Fibroblast of lung (primary cell): Measurements from ENCODE around the gene HSP90AB1.
A peak's percentile ranks its signal among the peaks of the same experiment; 100 is the strongest.

Source experiments
- CTCF ChIP-seq, 2 donors: IDR thresholded peaks in 1 of 2; conservative IDR thresholded peaks in 1 of 2; 1 replicate in 1 of 2; 2 replicates in 1 of 2; pipeline ENCODE4 v1.5.1; 2011 to 2012; ENCODE audit warnings: low read length in 2 of 2, control low read depth in 1 of 2, inconsistent platforms in 1 of 2, low read depth in 1 of 2, mild to moderate bottlenecking in 1 of 2
- EZH2 ChIP-seq: IDR thresholded peaks from 2 replicates; pipeline ENCODE4 v1.5.1; 2012; ENCODE audit warnings: low read length, control low read depth, mild to moderate bottlenecking; ENCODE audit errors: missing control alignments

DNA sequence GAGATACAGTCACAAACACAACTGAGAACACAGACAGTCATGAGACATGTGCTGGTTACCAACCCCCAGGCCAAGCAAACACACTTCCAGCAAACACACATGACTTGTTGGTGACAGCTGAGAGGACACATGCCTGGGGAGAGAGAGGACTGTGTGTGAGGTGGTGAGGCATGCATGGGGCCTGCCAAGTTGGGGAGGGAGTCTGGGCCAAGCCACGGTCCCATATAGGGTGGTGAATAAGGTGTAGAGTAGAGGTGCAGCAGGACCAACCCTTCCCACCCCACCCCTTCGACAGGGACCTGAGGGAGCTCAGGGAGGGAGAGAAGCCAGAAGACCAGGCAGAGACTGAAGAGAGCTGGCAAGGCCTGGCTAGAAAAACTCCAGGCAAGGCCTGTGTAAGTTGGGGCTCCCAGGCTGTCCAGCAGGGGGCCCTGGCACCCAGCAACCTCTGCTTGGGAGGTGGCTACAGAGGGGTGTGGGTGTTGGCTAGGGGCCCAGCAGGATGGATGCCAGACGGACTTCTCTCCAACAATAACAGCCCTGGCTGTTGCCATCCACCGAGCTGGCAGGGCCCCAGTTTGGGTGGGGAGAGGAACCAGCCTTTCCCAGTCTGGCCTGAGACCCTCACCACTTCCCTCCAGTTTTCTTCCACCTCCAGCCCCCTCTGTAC, 25.5 kb upstream of the HSP90AB1 start:
- peak; percentile 54 to 90 for TF ChIP-seq CTCF (conservative IDR thresholded peaks at IDR 0.05 in 1 of 2, IDR thresholded peaks at IDR 0.05 in 1 of 2; ENCODE audit: low read depth in 1 of 2, low read length in 2 of 2)
- no peak for TF ChIP-seq EZH2
